ENCODE measurements around the gene IFNL2.

DNA sequence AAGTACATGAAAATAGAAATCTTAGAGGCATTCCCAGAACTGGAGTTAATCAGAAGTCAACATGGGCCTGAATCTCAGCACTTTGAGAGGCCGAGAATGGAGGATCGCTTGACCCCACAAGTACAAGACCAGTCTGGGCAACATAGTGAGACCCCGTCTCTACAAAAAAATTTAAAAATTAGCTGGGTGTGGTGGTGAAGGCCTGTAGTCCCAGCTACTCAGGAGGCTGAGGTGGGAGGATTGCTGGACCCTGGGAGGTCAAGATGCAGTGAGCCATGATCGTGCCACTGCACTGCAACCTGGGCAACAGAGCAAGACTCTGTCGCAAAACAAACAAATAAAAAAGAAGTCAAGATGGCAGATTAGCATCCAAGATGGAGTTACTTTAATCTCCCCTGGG, 8.5 kb downstream of the IFNL2 start:
- TF ChIP-seq CTCF (IDR thresholded peaks at IDR 0.05) (no peak), POLR2A (IDR thresholded peaks at IDR 0.05) (no peak)
